Activated naive CD4-positive, alpha-beta T cell treated with Interleukin-2 at 50 U/mL for 16 hours (primary cell): Measurements from ENCODE around the gene NDUFB2.
"Not testable (repeated sequence)": the region's sequence is repeated elsewhere in the genome, so short reads cannot be mapped to it uniquely, and the experiment has no call there.

ENCODE experiments used
- DNase-seq: peaks from one replicate; pipeline ENCODE4 v3.0.0-alpha.2; 2020

Gene NDUFB2

DNA sequence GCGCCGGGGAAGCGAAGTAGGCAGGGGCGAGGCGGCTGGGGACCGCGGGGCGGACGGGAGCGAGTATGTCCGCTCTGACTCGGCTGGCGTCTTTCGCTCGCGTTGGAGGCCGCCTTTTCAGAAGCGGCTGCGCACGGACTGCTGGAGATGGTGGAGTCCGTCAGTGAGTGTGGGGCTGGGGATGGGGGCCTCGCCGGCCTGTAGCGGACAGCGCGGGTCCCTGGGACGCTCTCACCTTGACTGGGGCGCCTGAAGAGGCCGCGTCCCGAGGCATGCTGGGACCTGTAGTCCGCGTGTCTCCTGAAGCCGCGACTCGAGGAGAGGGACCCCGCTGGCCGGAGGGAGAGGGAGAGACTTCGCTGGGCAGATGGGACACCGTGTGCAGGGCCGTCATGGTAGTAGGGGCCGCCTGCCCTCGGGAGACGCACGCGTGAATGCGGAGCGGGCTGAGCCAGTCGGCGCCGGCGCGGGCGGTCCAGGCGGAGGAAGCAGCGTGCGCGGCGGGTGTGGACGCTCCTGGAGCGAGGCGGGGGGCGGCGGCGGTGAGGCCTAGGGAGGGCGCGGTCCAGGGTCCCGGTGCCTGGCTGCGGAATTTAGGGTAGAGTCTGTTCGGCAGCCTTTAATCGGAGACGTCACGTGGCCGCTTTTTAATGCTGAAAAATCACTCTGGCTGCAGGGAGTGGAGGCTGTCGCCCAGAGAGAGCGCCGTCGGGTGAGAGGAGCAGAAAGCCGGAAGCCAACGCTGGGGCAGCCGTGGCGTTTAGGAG, at the start of gene NDUFB2:
Gene NDUFB2, plus strand, starts transcription at position 29 of the 767 bp plus-strand sequence. Its CDS starts 37 bp downstream, at position 66.
- peak; percentile 71 for DNase-seq

- DNase-seq: peak; percentile 28
Observed at GRCh38 chr7:140646931-140647647, 49.4 kb upstream of the NDUFB2 start.

DNA sequence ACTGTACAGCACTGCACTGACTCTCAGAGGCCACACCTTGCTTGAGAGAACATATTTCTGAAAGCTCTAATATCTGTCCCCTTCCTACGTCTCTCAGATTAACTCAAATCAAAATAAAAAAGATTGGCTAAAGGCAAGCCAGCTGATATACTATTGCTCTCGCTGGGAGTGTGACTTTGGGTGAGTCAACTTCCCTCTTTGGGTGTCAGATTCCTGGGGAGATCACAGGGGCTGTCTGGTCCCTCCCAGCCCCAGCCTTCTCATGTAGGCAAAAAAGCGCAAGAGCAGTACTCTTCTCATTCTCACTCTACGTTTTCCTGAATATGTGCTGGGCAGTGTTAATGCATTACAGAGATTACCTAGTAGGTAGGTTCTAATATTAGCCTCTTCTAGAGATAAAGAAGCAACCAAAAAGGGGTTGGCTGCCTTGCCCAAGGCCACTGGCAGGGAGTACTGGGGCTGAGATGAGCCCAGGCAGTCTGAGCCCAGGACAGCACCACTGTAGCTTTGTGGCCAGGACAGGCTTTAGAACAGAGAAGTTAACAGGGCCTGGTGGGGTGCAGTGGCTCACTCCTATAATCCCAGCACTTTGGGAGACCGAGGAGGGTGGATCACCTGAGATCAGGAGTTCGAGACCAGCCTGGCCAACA, 46.8 kb upstream of the NDUFB2 start:
- DNase-seq: no peak

GRCh38 chr7:140650367-140650766, 46.1 kb upstream of the NDUFB2 start:
- DNase-seq: no peak

GRCh38 chr7:140653319-140654108, 43.0 kb upstream of the NDUFB2 start:
- peak; percentile 24 for DNase-seq

DNA sequence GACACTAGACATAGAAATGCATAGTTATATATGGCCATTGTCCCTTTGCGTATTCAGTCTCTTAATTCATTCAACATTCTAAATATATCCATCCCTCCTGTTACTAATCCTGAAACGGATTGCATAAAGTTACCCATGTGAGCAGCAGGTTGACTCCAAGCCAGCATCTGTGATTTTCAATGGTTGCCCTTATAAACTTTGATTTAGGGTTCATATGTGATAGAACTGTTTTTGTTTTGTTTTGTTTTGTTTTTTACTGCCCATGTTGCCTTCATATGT, 42.5 kb upstream of the NDUFB2 start:
- no peak for DNase-seq

DNA sequence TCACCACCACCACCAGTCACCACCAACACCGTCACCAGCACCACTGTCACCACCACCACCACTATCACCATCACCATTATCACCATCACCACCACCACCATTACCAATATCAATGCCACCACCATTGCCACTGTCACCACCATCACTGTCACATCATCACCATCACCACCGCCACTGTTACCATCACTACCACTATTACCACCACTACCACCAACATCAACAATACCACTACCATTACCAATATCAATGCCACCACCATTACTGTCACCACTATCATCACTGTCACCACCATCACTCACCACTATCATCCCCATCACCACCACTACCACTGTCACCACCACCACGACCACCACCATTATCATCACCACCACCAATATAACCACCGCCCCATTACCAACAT, 41.8 kb upstream of the NDUFB2 start:
- no peak for DNase-seq

GRCh38 chr7:140655511-140656408, 40.7 kb upstream of the NDUFB2 start:
- DNase-seq: no peak

- DNase-seq: peak; percentile 36
Observed at GRCh38 chr7:140656548-140657515, 39.7 kb upstream of the NDUFB2 start.

- no peak for DNase-seq
Observed at GRCh38 chr7:140657891-140658290, 38.6 kb upstream of the NDUFB2 start.

- DNase-seq: no peak
Observed at GRCh38 chr7:140659856-140660255, 36.7 kb upstream of the NDUFB2 start.

DNA sequence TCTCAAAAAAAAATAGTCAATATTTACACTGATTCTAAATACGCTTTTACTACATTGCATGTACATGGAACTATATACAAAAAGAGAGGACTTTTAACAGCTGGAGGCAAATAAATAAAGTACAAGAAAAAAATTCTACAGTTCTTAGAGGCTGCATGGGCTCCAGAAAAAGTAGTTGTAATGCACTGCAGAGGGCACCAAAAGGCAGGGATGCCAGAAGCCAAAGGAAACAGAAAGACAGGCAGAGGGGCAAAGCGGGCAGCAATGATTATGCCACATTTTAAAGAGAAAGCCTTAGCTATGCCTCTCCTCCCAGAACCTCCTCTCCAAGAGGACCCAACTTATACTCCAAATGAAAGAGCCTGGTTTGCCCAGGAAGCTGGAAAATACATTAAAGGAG, 35.4 kb upstream of the NDUFB2 start:
- no peak for DNase-seq

DNA sequence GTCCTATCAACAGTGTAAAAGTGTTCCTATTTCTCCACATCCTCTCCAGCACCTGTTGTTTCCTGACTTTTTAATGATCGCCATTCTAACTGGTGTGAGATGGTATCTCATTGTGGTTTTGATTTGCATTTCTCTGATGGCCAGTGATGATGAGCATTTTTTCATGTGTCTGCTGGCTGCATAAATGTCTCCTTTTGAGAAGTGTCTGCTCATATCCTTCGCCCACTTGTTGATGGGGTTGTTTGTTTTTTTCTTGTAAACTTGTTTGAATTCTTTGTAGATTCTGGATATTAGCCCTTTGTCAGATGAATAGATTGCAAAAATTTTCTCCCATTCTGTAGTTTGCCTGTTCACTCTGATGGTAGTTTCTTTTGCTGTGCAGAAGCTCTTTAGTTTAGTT, 33.6 kb upstream of the NDUFB2 start:
- DNase-seq: not testable (repeated sequence)

DNA sequence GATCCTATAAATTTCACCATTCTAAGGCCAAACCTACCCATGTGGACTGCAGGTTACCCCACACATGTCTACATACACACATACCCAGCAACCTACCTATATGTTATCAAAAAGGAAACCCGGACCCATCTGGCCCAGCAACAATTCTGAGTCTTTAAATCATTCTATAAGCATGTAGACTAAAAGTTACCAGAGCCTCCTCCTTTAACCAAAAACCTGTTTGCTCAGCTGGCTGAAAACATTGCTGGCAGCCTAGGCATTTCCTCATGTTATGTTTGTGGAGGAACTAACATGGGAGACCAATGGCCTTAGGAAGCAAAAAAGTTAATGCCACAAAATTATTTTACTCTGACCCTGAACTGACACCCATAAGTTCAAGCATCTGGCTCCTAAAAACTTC, 29.0 kb upstream of the NDUFB2 start:
- no peak for DNase-seq

GRCh38 chr7:140668641-140669040, 27.9 kb upstream of the NDUFB2 start:
- DNase-seq: no peak

DNA sequence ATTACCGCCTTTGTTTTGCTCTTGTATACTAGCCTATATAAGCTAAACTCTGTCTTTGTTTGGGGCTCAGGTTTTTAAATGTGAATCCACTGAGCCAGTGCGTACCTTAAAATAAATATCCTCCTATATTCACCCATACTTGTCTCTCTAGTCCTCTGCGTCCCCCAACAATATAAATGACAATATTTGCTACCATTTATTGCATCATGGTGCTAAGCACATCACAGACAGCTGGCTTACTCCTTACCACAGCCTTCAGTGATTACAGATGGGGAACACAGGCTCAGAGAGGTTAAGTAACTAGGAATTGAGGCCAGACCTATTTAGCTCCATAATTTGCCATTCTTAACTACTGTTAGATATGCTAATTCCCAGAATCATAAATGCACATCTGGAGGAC, 27.2 kb upstream of the NDUFB2 start:
- no peak for DNase-seq

GRCh38 chr7:140669862-140670261, 26.6 kb upstream of the NDUFB2 start:
- DNase-seq: not testable (repeated sequence)

- DNase-seq: no peak
Observed at GRCh38 chr7:140670343-140670935, 26.1 kb upstream of the NDUFB2 start.

- DNase-seq: no peak
Observed at GRCh38 chr7:140671966-140672365, 24.5 kb upstream of the NDUFB2 start.

DNA sequence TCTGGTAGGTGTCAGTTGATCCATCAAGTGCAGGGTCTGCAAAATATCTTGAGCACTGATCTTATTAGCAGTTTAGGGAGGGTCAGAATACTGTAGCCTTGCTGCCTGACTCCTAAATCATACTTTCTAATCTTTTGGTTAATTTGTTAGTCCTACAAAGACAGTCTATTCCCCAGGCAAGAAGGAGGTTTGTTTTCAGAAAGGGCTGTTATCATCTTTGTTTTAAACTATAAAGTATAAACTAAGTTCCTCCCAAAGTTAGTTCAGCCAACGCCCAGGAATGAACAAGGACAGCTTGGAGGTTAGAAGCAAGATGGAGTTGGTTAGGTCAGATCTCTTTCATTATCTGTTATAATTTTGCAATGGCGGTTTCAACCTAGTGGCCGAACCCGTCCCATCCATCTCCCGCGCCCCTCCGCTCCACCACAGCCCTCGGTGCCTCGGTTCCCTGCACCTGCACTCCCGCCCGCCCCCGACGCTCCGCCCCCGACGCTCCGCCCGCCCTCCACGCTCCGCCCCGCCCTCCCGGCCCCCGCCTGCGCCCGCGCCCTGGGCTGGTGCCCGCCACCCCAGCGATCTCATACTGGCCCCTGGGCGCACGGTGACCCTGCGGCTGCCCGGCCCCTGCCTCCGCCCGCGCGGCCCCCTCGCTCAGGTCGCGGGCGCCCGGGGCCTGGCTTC, 24.0 kb upstream of the NDUFB2 start, which contains the start of gene ADCK2:
Gene ADCK2, plus strand, starts transcription at position 564 of the 681 bp plus-strand sequence. CDS start 386 bp downstream, outside the sequence.
- DNase-seq: peak; percentile 61
